Gastroesophageal sphincter (tissue), 4 donors: ENCODE data around the gene DCAKD. TPM values are rescaled to one million over a fixed set of nuclear protein-coding genes. Genes with fewer than 3 reads are reported as not detected.
A peak's percentile ranks its signal among the peaks of the same experiment; 100 is the strongest.

Source experiments
- ATAC-seq: fragments of 150-250 bp; one replicate; pipeline ENCODE4 v1.9.1; 2016; ENCODE audit warnings: mild to moderate bottlenecking, moderate library complexity
- H3K27ac ChIP-seq, 4 donors: fragments of 200-600 bp; sonication (generic) in 3 of 4; 1 replicate in 3 of 4; 2 replicates in 1 of 4; pipeline ENCODE4 v1.5.1; 2016 to 2019
- H3K27me3 ChIP-seq: fragments of 200-600 bp; sonication (generic); one replicate; pipeline ENCODE4 v1.5.1; 2019
- H3K36me3 ChIP-seq, 2 donors: fragments of 200-600 bp; sonication (generic); one replicate each; pipeline ENCODE4 v1.5.1; 2019; ENCODE audit warnings: control low read depth in 1 of 2
- H3K4me1 ChIP-seq, 3 donors: fragments of 200-600 bp; sonication (generic); 1 replicate in 2 of 3; 2 replicates in 1 of 3; pipeline ENCODE4 v1.5.1; 2016 to 2019; ENCODE audit warnings: control low read depth in 2 of 3
- H3K4me3 ChIP-seq, 2 donors: fragments of 200-600 bp; sonication (generic); one replicate each; pipeline ENCODE4 v1.5.1; 2019; ENCODE audit warnings: mild to moderate bottlenecking in 1 of 2, moderate library complexity in 1 of 2
- H3K9me3 ChIP-seq, 3 donors: fragments of 200-600 bp; sonication (generic); one replicate each; pipeline ENCODE4 v1.5.1; 2017 to 2019; ENCODE audit warnings: control low read depth in 2 of 3
- EP300 ChIP-seq: sonication (generic); formaldehyde crosslinking; IDR thresholded peaks from one replicate; pipeline ENCODE4 v1.6.1; 2017; ENCODE audit warnings: antibody characterized with exemption, mild to moderate bottlenecking
- POLR2A ChIP-seq, 2 donors: fragments of 450-650 bp; IDR thresholded peaks; one replicate each; pipeline ENCODE4 v1.6.1; 2017; ENCODE audit warnings: antibody characterized with exemption in 2 of 2, mild to moderate bottlenecking in 2 of 2, moderate library complexity in 1 of 2
- POLR2AphosphoS5 ChIP-seq: sonication (generic); formaldehyde crosslinking; IDR thresholded peaks from one replicate; pipeline ENCODE4 v1.6.1; 2017; ENCODE audit warnings: antibody characterized with exemption
- WGBS, 2 donors: methylation state at CpG; one replicate each; pipeline ENCODE4 v1.1.5; 2018; ENCODE audit warnings: low coverage in 1 of 2; 5-methylcytosine and 5-hydroxymethylcytosine counted together
- total RNA-seq, 4 donors: library from RNA; depleted of rRNA; stranded (reverse); fragments of >200 nt; gene quantifications; one replicate each; pipeline ENCODE4 v1.1.0, GENCODE V29; 2016
- TF ChIP-seq, protein P1 (sequence below), 4 experiments: fragments of 200-600 bp in 2 of 4; fragments of 450-650 bp in 2 of 4; sonication (generic) in 1 of 4; IDR thresholded peaks; one replicate each; pipeline ENCODE4 v1.5.1; 2017 to 2019; ENCODE audit warnings: antibody characterized with exemption in 4 of 4, mild to moderate bottlenecking in 2 of 4, moderate library complexity in 2 of 4

DCAKD gene
- total RNA-seq, 4 donors from 2014 or later = 50.3 to 68.2 (median 58.0) TPM

DNA sequence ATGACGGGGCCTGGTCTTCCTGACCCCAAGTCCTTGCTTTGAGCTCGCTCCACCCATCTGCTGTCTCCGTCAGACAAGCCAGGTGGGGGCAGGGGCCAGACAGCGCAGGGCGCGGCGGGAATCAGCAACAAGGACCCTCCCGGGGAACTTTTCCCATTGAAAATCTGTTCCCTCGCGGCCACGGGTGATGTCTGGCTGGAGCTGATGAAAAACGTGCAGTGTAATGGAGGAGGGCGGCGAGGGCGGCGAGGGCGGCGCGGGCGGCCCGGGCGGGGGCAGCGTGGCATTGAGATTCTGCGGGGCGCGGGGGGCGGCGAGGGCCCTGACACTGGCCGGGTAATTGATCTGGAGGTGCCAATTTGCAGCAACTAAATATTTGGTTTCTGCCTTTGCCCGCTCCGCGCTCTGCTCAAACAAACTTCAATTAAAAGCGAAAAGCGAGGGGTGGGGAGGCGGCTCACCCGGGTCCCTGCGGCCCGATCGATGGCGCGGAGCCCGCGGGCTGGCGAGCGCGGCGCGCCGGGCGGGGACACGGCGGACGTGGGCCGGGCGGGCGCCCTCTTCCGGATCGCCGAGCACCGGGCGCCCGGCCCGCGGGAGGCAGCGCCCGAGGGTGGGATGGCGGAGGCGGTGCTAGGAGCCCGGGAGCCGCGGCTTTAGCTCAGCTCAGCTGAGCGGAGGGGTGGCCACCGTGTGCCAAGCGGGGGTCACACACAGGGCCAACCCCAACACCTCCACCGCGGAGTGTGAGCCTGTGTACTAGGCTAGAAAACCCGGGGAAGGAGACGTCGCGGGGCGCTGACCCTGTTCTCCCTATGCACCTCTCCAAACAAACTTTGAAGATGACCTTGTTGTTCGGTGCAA, 32.4 kb downstream of the DCAKD start:
- Histone ChIP-seq H3K27me3 (no peaks in the 10 kb centered on the region), H3K9me3 (no peaks in the 10 kb centered on the region), H3K36me3 (peaks cover 0 to 6% of the 10 kb centered on the region in 2 donors), H3K27ac (peak overlapping the region in 3 of 4 donors; percentile 90 to 93 (median 90)), H3K4me3 (peak overlapping the region; percentile 46 to 67), H3K4me1 (peaks cover 6 to 55% (median 39%) of the 10 kb centered on the region in 3 donors)
- ATAC-seq = peak; percentile 70
- TF ChIP-seq, protein P1, sequence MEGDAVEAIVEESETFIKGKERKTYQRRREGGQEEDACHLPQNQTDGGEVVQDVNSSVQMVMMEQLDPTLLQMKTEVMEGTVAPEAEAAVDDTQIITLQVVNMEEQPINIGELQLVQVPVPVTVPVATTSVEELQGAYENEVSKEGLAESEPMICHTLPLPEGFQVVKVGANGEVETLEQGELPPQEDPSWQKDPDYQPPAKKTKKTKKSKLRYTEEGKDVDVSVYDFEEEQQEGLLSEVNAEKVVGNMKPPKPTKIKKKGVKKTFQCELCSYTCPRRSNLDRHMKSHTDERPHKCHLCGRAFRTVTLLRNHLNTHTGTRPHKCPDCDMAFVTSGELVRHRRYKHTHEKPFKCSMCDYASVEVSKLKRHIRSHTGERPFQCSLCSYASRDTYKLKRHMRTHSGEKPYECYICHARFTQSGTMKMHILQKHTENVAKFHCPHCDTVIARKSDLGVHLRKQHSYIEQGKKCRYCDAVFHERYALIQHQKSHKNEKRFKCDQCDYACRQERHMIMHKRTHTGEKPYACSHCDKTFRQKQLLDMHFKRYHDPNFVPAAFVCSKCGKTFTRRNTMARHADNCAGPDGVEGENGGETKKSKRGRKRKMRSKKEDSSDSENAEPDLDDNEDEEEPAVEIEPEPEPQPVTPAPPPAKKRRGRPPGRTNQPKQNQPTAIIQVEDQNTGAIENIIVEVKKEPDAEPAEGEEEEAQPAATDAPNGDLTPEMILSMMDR (IDR thresholded peaks at IDR 0.05) = peak in 3 of 4 experiments; percentile 63 to 78 (median 69)
- no peak for TF ChIP-seq POLR2AphosphoS5
- 20% methylated on average over 1 of the region's 82 CpGs; no CpG with 5 or more reads in 1 of the 2 donors for WGBS, 2 donors

DNA sequence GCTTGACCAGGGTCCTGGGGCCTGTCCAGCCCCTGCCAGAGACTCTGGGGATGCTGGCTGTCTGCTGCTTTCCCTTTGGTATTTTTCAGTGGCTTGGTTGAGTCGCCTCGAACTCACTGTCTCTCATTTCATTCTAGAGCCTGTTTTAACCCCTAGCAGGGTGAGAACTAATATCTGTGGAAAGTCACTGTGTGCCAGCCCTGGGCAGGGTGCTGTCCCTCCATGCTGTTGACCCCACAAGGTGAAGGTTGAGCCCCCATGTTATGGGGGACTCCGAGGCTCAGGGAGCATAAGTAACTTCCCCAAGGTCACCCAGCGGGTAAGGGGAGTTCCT, 33.0 kb downstream of the DCAKD start:
- TF ChIP-seq POLR2A (IDR thresholded peaks at IDR 0.05) (no peak), EP300 (no peak), POLR2AphosphoS5 (no peak)
- TF ChIP-seq, protein P1 (IDR thresholded peaks at IDR 0.05) = no peak
- H3K4me1 ChIP-seq = peaks cover 6 to 59% (median 39%) of the 10 kb centered on the region in 3 donors
- H3K4me3 ChIP-seq = peak overlapping the region in 1 of 2 donors; percentile 67
- H3K27ac ChIP-seq = peak overlapping the region in 3 of 4 donors; percentile 90 to 93 (median 90)
- peaks cover 0 to under 1% of the 10 kb centered on the region in 2 donors for H3K36me3 ChIP-seq
- 27% methylated on average over 2 of the region's 4 CpGs; no CpG with 5 or more reads in 1 of the 2 donors for WGBS, 2 donors
- H3K9me3 ChIP-seq = no peaks in the 10 kb centered on the region
- ATAC-seq = no peak
- H3K27me3 ChIP-seq = no peaks in the 10 kb centered on the region

DNA sequence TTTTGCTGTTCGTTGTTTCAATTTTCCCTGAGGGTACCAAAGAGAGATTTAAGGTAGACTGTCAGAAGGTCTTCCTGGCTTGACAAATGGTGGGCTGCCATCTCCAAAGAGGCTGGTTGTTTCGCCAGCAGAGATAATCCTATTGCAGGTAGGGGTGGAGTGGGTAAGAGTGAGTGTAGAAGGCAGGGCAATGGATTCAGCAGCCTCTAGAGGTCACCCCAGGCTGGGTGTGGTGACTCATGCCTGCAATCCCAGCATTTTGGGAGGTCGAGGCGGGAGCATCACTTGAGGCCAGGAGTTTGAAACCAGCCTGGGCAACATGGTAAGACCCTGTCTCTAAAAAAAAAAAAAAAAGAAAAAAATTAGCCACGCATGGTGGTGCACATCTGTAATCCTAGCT, 34.6 kb downstream of the DCAKD start:
- TF ChIP-seq, protein P1 (IDR thresholded peaks at IDR 0.05) = peak in 1 of 4 experiments; percentile 35
- no peak for TF ChIP-seq POLR2A (IDR thresholded peaks at IDR 0.05)
- H3K36me3 ChIP-seq = no peaks in the 10 kb centered on the region
- ATAC-seq = no peak
- H3K27me3 ChIP-seq = no peaks in the 10 kb centered on the region
- WGBS, 2 donors = 90 to 100% methylated on average over 1 to 2 of the region's 5 CpGs
- H3K27ac ChIP-seq = no peak overlapping the region
- no peaks in the 10 kb centered on the region for H3K9me3 ChIP-seq
- no peak overlapping the region for H3K4me3 ChIP-seq
- H3K4me1 ChIP-seq = peaks cover 6 to 56% (median 43%) of the 10 kb centered on the region in 3 donors

DNA sequence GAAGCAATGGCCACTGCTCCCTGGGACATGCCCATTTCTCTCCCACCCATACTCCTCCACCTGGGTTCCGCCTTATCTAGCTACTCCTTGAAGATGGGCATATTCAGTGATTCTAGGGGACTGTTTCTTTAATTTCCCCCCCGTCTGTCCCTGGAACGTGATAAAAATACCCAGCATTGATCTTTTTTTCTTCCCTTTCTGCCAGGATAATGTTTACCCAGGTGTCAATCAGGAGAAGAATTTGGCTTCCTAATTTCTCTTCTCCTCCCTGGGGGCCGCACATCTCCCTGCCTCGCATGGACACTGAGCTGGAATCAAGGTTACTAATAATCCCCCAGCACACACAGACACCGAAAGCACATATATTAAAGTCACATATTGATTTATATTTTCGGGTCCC, 35.2 kb downstream of the DCAKD start:
- H3K9me3 ChIP-seq = no peaks in the 10 kb centered on the region
- H3K36me3 ChIP-seq = no peaks in the 10 kb centered on the region
- WGBS, 2 donors = 48 to 59% methylated on average over 5 to 7 of the region's 7 CpGs
- no peak overlapping the region for H3K4me3 ChIP-seq
- TF ChIP-seq, protein P1 (IDR thresholded peaks at IDR 0.05) = no peak
- TF ChIP-seq EP300 = no peak
- no peak for TF ChIP-seq POLR2AphosphoS5
- TF ChIP-seq POLR2A (IDR thresholded peaks at IDR 0.05) = no peak
- no peak overlapping the region for H3K27ac ChIP-seq
- no peak for ATAC-seq
- peaks cover 4 to 51% (median 37%) of the 10 kb centered on the region in 3 donors for H3K4me1 ChIP-seq
- no peaks in the 10 kb centered on the region for H3K27me3 ChIP-seq
